Hematopoietic multipotent progenitor cell treated with erythropoietin and hydrocortisone succinate and interleukin-3 and kit ligand, for 17 days (in vitro differentiated cells): ENCODE measurements around the gene C19orf38.
"Not testable (repeated sequence)": the region's sequence is repeated elsewhere in the genome, so short reads cannot be mapped to it uniquely, and the experiment has no call there.

Experiments used
- DNase-seq: peaks from one replicate; pipeline ENCODE4 v3.0.0-alpha.2; 2015; ENCODE audit warnings: low spot score

C19orf38 gene

DNA sequence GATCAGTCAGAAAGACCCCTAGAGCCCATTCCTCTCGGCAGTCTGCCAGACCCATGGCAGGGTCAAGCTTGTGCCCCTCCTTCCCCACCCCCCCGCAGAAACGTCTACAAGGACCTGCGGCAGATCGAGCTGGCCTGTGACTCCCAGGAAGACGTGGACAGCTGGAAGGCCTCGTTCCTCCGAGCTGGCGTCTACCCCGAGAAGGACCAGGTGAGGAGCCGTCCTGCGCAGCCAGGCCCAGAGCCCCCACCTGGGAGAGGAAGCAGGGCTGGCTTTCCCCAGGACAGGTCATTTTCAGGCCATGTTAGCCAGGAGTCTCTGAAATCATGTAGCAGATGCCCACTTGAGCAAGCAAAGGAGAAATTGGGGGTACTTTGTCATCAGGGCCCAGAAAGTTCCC is 24.5 kb upstream of the C19orf38 start:
- DNase-seq = no peak

DNA sequence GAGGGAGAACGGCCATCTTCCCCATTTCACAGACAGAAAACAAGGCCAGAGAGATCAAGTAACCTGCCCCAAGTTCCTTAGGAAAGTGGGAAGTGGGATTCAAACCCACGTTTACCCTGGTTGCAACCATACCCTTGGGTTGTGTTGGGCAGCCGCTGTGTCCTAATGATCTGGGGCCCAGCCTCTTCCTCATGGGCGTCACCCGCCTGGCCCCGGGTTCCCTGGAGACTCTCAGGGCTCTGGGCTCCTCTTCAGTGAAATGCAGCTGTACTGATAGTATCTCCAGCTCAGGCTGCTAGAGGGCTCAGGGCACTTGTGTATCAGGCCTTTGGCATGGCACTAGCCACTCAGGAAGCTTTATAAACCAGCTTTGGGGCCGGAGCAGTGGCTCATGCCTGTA is 22.0 kb upstream of the C19orf38 start:
- DNase-seq = peak; percentile 32

DNA sequence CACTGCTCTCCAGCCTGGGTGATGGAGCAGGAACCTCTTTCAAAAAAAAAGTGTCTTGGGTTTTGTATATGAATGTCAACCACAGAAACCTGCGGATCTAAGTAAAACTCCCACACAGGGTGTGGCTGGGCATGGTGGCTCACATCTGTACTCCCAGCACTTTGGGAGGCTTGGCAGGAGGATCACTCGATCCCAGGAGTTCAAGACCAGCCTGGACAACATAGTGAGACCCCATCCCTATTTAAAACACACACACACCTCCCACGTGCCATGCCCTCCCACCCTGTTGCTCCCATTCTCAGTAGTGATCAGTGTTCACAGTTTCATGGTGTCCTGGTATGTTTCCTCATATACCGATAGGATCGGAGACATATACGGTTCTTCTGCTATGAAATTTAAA is 21.4 kb upstream of the C19orf38 start:
- no peak for DNase-seq

DNA sequence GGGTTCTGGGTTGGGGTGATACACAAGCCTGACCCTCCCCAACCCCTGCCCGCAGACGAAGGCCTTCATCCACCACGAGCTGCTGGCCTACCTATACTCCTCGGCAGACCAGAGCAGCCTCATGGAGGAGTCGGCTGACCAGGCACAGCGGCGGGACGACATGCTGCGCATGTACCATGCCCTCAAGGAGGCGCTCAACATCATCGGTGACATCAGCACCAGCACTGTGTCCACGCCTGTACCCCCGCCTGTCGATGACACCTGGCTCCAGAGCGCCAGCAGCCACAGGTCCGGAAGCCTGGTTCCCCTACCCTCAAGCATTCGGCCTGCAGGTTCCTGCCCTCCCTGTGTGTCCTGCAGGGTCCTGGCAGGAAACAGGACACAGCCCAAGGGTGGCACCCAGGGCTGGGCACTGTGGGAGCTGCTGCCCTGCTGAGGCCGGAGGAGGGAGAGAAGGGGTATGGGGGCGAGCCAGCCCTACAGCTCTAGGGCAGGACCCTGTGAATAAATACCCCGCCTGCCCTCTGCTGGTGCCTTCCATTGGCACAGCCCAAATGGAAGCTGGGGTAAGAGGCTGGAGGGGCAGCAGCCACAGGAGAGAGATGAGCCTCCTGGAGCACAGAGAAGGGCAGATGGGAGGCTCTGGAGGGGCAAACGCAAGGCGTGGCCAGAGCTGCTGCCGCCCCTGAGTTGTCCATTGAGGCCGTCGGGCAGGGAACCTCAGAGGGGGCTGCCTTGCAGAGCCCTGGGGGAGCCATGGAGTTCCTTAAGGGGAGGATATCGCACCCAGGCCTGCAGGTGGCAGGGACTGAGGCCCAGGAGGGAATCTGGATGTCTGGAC is 19.0 kb upstream of the C19orf38 start:
- no peak for DNase-seq

DNA sequence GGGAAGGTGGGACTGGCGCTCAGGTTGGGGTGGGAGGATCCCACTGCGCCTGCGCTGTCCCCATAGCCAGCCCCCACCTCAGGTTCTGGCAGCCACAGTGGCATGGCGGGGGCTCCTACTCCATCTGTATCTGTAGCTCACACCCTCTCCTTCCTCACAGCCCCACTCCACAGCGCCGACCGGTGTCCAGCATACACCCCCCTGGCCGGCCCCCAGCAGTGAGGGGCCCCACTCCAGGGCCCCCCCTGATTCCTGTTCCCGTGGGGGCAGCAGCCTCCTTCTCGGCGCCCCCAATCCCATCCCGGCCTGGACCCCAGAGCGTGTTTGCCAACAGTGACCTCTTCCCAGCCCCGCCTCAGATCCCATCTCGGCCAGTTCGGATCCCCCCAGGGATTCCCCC is 18.2 kb upstream of the C19orf38 start:
- DNase-seq = no peak

DNA sequence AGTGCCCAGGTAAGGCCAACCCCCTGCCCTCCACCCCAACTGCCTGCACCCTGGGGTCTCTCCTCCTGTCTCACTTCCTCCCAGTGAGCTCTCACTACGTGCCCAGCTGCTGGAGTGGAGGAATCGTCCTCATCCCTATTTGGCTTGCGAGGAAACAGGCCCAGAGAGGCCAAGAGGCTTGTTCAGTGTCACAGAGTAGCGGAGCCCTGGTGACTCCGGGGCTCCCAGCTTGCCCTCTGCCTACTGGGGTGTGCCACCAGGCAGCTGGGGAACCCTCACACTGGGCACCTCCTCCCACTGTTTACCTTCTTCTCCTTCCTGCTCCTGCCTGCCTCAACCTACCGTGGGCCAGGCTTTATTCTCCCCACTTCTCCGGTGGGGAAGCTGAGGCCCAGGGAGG is 17.8 kb upstream of the C19orf38 start:
- DNase-seq = no peak

DNA sequence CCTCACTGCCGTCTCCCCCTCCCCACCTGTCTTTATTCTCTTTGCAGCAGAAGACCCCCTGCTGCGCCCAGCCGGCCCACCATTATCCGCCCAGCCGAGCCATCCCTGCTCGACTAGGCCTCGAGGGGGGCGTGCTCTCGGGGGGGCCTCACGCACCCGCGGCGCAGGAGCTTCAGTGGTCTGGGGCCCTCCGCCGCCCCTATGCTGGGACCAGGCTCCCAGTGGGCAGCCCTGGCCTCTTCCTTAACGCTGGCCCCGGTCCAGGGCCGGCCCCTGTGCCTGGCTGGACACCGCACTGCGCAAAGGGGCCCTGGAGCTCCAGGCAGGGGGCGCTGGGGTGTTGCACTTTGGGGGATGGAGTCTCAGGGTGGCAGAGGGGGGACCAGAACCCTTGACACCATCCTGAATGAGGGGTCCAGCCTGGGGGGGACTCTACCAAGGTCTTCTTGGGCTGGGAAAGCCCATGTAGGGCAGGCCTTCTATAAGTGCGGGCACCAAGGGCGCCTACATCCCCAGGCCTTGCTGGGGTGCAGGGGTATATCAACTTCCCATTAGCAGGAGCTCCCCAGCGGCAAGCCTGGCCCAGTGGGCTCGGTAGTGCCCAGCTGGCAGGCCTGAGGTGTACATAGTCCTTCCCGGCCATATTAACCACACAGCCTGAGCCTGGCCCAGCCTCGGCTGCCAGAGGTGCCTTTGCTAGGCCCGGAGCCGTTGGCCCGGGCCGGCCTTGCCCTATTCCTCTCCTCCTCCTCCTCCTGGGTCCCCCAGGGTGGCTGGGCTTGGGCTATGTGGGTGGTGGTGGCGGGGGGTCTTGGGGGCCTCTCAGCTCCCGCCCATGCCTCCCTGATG is 17.1 kb upstream of the C19orf38 start:
- DNase-seq = no peak

DNA sequence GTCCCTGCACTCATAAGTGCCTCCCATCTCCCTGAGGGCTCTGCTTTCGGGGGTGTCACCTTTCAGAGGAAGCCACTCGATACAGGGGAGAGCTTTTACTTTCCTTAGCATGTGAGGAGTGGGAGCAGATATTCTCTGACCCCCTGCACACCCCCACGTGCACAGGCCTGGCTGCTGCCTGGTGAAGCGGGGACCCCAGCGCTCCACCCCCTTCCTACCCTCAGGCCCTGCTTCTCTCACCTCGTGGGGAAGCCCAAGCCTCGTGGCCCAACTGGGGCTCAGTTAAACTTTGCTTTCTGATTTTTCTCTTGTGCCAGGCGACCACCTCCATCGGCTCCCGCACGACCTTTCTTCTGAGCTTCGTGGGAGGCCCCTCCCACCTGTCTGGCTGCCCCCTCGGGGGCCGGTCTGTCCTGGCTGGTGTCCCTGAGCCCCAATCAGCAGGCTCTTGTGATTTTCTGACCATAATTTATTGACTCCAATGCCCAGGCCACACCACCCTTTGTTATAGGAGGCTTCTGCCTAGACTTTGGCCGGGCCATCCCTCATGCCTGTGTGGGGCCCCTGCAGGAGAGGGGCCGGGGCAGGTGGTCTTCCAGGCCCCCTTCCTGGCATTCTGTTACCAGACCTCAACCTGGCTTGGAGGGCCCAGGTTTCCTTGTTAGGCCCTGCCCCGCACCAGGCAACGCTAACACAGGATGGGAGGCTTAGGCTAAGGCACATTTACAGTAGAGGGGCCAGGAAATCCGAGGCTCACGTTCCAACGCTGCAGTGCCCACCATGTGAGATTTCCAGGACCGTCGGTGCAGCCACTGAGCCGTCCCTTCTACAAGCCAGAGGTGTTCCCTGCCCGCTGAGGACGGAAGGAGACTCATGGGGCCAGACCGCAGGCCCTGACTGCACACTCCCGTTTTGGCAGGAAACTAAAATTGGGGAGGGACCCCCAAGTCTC is 16.0 kb upstream of the C19orf38 start:
- DNase-seq = no peak

DNA sequence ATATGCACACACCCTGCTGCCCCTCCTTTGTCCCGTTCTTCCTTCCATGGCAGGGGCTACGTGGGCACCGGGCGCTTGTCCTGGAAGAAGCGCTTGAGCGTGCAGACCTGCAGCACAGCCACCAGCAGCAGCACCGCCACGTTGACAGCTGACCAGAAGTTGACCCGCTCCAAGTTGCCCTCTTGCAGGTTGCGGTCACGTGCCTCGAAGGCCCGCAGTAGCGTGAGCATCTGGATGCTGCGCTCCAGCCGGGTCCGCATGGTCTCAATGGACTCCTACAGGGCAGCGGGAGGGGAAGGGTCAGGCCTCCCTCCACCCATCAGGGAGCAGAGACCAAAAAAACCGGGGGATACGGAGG is 15.3 kb upstream of the C19orf38 start:
- no peak for DNase-seq

DNA sequence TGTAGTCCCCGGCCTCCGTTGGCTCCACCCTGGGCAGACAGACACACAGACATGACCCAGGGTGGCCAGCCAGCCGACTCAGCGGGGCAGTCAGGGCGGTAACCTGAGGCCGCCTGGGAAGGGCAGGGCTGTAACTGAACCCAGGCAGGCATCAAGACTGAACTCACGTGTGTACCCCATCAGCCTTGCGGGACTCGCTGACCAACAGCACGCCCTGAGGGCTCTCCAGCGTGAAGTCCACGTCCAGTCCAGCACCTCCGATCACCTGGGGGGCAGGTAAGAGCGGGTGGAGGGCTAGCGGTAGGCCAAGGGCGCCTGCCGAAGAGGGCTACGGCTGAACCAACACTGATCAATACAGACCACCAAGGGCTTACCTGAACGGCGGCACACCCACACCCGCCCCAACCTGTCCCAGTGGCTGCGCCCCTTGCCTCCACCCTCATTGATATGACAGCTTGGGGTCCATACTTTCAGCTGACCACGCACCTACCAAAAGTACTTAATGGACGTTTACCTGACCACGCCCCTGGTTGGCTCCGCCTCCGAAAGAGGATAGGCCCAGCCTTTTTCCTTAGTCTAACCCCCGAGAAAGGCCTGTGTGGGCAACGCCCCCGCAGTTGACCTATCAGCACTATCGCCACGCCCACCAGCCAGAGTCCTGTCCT is 13.0 kb upstream of the C19orf38 start:
- DNase-seq = peak; percentile 100

DNA sequence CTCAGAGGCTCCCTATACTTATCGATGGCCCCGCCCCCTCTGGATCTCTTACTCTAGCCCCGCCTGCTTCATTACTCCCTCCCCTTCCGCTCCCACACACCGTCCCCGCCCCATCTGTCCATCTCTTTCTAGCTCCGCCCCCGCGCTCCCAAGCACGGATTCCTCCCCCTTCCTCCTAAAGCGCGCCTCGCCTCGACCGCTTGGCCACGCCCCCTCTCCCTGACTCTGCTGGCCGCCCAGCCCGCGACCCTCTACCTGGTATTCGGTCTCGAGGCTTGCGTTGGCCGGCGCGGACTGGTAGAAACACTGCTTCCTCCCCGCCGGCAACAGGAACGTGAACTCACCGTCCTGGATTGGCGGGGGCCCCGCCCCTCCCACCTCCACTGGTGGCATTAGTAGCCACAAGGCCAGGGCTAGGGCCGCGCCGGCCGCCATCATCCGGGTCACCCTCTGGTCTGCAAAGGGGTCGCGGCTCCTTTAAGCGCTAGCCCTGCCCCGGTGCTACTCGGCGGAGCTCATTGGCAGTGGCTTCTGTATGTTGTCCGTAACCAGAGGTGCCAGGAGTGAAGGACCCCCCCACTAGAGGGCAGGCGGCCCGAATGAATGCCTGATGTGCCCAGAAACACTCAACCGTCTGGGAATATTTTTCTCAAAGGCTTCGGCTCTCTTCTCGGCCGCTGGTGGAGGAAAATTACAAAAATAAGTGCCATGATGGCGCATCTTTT is 12.3 kb upstream of the C19orf38 start, which contains the start of gene TMED1:
TSS of gene TMED1 (minus strand) at position 459 of the 725 bp plus-strand sequence. CDS start at position 438, 21 bp downstream.
- peak; percentile 94 for DNase-seq

DNA sequence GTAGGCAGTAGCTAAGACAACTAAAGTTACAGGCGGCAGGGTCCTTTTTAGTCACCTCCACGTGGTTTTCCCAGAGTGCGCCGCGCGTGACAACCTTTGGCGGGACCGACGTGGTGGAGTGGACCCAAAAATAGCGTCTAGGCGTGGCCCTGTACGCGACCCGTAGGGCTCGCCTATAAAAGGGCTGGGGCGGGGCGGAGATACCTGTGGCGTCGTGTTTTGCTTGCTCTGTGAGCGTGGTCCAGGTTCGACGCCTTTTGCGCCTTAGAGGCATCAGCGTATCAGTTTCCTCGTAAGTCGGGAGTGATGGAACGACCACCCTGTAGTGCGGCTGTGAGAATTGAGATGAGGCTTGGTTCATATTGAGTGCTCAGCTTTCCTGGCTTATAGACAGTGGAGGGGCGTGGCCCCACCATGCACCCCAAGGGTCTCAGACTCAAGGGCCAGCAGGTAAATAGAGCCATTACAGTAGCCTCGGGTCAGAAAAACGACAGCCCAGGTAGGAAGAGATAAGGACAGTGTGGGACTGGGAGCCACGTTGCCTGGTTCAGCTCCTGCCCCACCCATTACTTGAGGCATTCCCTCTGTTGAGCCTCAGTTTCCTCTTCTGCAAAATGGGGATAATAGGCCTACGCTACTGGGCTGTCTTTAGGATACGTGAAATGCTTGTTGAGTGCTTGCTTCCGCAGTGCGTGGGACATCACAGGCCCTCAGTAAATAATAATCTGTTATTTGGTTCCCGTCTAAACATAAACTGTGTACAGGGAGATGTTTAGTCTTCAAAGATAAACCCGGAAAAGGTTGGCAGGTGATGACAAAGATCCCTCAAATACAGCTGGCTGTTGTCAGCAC is 11.5 kb upstream of the C19orf38 start:
- DNase-seq = no peak

DNA sequence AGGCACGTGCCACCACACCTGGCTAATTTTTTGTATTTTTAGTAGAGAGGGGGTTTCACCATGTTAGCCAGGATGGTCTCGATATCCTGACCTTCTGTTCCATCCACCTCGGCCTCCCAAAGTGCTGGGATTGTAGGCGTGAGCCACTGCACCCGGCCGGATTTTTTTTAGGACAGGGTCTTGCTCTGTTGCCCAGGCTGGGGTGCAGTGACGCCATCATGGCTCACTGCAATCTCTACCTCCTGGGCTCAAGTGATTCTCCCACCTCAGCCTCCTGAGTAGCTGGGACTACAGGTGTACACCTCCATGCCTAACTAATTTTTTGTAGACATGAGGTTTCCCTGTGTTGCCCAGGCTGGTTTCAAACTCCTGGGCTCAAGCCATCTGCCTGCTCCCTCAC is 10.6 kb upstream of the C19orf38 start:
- DNase-seq = not testable (repeated sequence)

DNA sequence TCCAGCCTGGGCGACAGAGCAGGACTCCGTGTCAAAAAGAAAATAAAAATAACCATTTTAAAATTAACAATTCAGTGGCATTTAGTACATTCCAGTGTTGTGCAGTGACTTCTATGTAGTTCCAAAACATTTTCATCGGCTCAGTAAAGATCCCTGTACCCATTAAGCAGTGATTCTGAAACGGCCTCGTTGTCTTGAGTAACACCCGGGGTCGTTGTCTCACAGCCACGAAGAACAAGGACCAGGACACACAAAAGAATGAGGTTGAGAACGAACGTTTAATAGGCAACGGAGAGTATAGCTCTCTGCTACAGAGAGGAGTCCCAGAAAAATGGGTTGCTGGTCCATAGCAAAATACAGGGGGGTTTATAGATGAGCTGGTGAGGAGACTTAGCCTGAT is 9.8 kb upstream of the C19orf38 start:
- DNase-seq = no peak

DNA sequence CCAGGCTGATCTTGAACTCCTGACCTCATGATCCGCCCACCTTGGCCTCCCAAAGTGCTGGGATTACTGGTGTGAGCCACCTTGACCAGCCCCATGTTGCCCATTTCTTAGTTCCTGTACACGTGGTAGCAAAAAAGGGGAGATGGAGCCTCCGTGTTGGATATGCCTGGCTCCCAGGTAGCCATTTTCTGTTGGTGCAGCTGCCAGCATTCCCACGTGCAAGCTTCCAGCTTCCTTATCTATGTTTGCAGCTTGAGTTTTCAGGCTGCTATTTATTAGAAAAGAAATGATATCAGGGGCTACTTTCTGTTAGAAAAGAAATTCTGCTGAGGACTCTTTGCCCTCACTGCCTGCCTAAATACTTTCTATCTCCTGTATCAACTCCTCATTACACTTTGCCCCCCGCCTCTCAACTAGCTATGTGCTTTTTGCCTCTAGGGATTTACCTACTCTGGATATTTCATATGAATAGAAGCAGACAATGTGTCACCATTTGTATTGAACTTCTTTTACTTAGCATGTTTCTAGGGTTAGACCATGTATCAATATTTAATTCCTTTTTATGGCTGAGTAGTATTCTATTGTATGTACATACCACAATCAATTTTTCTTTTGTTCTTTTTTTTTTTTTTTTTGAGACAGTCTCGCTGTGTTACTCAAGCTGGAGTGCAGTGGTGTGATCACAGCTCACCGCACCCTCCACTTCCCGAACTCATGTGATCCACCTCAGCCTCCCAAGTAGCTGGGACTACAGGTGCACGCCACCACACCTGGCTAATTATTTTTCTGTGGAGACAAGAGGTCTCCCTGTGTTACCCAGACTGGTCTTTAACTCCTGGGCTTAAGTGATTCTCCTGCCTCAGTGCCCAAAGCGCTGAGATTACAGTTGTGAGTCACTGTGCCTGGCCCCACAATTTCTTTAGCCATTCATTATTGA is 8.8 kb upstream of the C19orf38 start:
- peak; percentile 74 for DNase-seq

DNA sequence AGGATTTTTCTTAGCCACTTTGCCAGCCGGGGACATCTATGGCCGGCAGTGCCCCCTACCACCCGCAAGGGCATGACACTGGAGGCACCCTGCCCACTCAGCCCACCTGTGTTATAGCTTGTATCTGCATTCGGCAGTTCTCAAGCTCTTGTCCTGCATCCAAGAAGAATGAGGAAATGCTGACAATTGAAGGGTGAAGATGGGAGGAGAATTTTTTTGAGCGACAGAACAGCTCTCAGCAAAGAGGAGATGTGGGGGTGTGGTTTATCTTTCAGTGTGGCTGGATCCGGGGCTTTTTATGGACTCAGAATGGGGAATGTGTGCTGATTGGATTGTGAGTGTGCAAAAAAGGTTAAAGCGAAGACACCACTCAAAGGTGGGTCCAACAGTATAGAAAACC is 5.4 kb upstream of the C19orf38 start:
- no peak for DNase-seq

DNA sequence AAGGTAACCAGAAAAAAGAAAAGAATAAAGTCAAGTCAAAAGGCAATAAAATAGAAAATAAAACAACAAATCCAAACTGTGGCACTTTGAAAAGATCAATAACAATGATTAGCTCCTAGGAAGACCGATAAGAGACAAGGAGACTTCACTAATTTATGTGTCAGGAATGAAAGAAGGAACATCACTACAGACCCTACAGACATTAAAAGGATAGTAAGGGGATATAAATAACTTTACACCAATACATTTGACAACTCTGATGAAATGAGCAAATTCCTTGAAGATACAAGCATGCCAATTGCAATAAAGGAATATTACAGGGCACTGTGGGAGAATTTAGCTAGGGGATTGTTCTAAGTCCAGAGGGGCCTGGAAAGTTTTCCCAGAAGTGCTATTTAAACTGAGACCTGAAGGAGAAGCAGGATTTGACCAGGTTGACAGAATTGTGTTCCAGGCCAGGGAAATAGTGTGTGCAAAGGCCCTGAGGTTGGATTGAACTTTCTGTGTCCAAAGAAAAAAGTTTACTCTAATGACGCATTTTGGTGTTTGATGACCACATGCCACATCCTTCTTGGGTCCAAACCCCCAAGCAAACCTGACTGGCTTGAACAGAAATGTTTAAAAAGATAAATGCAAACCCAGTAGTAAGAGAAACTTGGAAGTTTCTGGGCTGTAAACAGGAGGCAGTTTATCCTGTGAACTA is 1.6 kb upstream of the C19orf38 start:
- DNase-seq = no peak

DNA sequence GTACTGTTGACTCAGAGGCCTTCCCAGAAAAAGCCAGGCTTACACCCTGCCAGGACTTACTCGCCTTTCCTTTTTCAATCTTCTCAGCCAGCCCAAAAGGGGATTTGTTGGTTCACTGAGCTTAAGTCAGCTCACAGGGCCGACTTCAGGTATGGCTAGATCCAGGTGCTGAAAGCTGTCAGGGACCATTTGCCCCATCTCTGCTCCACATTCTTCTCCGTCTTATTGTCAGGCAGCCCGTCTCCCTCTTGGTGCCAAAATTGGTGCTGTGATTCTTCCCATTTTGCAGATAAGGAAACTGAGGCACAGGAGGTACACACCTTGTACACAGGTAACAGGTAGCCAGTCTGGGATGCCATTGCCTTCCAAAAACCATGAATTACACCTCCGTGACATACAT is 2.4 kb downstream of the C19orf38 start:
- DNase-seq = no peak
